HL-60 (cell line): ENCODE measurements around the gene MEA1.
A peak's percentile ranks its signal among the peaks of the same experiment; 100 is the strongest.

Experiments used
- DNase-seq, 2 experiments: peaks; one replicate each; pipeline ENCODE4 v3.0.0-alpha.2; 2010 to 2020; ENCODE audit warnings: low read depth in 1 of 2, low spot score in 1 of 2
- H3K27ac ChIP-seq: fragments of 250-450 bp; sonication (Bioruptor Pico); replicated peaks from 2 replicates; pipeline ENCODE4 v1.5.1; 2020; ENCODE audit warnings: mild to moderate bottlenecking, moderate library complexity
- H3K27me3 ChIP-seq: fragments of 250-450 bp; sonication (Bioruptor Pico); 2 replicates; pipeline ENCODE4 v1.5.1; 2021; ENCODE audit warnings: mild to moderate bottlenecking, moderate library complexity; ENCODE audit not compliant: insufficient read depth, poor library complexity, severe bottlenecking
- H3K4me3 ChIP-seq: replicated peaks from 2 replicates; pipeline ENCODE4 v1.5.1; 2011; ENCODE audit warnings: mild to moderate bottlenecking, control low read depth, low read length; ENCODE audit not compliant: insufficient read depth
- GABPA ChIP-seq: IDR thresholded peaks from 2 replicates; pipeline ENCODE4 v1.6.1; 2012; ENCODE audit warnings: low read depth
- POLR2AphosphoS5 ChIP-seq: IDR thresholded peaks from 2 replicates; pipeline ENCODE4 v1.6.1; 2012; ENCODE audit warnings: low read depth
- SPI1 ChIP-seq: IDR thresholded peaks from 2 replicates; pipeline ENCODE4 v1.6.1; 2012; ENCODE audit warnings: low read depth, mild to moderate bottlenecking, borderline replicate concordance
- TF ChIP-seq, protein P1 (sequence below): IDR thresholded peaks from 2 replicates; pipeline ENCODE4 v1.6.1; 2012; ENCODE audit warnings: low read depth; ENCODE audit not compliant: insufficient replicate concordance
- TF ChIP-seq, protein P2 (sequence below): IDR thresholded peaks from one replicate; pipeline ENCODE4 v1.5.1; 2011; ENCODE audit warnings: low read length, control low read depth, inconsistent platforms; ENCODE audit not compliant: insufficient read depth

The MEA1 gene

DNA sequence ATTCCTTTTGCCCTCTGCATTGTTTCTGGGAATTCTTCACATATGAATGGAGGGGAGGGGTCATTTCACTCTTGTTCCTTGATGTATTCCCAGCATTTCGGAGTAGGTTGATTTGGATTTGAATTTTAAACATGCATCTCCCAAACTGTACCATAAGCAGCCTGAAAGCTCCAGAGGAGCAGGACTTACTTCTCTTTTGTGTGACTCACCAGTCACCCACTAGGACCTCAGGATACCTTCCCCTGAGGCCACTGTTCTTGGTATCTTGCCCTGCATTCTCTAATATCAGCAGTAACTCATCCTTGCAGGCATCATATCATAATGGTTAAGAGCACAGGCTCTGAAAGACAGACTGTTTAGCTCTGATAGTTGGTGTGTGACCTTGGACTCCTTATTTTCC, 44.8 kb upstream of the MEA1 start:
- H3K27ac ChIP-seq = peak overlapping the region; percentile 86
- peak in 1 of 2 experiments; percentile 16 for DNase-seq
- TF ChIP-seq POLR2AphosphoS5 (no peak), SPI1 (no peak)
- TF ChIP-seq, protein P1, sequence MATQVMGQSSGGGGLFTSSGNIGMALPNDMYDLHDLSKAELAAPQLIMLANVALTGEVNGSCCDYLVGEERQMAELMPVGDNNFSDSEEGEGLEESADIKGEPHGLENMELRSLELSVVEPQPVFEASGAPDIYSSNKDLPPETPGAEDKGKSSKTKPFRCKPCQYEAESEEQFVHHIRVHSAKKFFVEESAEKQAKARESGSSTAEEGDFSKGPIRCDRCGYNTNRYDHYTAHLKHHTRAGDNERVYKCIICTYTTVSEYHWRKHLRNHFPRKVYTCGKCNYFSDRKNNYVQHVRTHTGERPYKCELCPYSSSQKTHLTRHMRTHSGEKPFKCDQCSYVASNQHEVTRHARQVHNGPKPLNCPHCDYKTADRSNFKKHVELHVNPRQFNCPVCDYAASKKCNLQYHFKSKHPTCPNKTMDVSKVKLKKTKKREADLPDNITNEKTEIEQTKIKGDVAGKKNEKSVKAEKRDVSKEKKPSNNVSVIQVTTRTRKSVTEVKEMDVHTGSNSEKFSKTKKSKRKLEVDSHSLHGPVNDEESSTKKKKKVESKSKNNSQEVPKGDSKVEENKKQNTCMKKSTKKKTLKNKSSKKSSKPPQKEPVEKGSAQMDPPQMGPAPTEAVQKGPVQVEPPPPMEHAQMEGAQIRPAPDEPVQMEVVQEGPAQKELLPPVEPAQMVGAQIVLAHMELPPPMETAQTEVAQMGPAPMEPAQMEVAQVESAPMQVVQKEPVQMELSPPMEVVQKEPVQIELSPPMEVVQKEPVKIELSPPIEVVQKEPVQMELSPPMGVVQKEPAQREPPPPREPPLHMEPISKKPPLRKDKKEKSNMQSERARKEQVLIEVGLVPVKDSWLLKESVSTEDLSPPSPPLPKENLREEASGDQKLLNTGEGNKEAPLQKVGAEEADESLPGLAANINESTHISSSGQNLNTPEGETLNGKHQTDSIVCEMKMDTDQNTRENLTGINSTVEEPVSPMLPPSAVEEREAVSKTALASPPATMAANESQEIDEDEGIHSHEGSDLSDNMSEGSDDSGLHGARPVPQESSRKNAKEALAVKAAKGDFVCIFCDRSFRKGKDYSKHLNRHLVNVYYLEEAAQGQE = no peak
- TF ChIP-seq, protein P2, sequence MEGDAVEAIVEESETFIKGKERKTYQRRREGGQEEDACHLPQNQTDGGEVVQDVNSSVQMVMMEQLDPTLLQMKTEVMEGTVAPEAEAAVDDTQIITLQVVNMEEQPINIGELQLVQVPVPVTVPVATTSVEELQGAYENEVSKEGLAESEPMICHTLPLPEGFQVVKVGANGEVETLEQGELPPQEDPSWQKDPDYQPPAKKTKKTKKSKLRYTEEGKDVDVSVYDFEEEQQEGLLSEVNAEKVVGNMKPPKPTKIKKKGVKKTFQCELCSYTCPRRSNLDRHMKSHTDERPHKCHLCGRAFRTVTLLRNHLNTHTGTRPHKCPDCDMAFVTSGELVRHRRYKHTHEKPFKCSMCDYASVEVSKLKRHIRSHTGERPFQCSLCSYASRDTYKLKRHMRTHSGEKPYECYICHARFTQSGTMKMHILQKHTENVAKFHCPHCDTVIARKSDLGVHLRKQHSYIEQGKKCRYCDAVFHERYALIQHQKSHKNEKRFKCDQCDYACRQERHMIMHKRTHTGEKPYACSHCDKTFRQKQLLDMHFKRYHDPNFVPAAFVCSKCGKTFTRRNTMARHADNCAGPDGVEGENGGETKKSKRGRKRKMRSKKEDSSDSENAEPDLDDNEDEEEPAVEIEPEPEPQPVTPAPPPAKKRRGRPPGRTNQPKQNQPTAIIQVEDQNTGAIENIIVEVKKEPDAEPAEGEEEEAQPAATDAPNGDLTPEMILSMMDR = no peak
- peak overlapping the region; percentile 99 for H3K4me3 ChIP-seq
- H3K27me3 ChIP-seq = no peaks in the 10 kb centered on the region

DNA sequence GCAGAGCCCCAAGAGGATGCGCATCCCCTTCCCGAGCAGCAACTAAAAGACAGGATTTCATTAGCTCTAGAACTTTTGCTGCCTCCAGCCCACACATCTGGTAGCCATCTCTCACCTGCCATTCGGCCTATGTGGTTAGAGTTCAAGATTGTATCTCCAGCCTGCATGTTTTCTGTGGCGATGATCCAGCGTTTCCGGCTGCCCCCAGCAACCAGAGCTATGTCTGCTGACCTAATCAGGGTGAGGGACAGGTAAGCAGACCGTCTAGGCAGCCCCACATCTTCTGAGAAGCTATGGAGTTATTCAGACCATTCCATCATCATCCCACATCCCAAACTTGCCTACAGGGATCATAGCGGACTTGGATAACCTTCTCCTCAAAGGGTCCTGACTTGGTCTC, 42.2 kb upstream of the MEA1 start:
- H3K27me3 ChIP-seq = no peaks in the 10 kb centered on the region
- no peak for DNase-seq
- no peak overlapping the region for H3K27ac ChIP-seq
- no peak for TF ChIP-seq POLR2AphosphoS5
- no peak for TF ChIP-seq GABPA
- TF ChIP-seq SPI1 = no peak
- TF ChIP-seq, protein P2 = no peak
- TF ChIP-seq, protein P1 = no peak
- H3K4me3 ChIP-seq = no peak overlapping the region

DNA sequence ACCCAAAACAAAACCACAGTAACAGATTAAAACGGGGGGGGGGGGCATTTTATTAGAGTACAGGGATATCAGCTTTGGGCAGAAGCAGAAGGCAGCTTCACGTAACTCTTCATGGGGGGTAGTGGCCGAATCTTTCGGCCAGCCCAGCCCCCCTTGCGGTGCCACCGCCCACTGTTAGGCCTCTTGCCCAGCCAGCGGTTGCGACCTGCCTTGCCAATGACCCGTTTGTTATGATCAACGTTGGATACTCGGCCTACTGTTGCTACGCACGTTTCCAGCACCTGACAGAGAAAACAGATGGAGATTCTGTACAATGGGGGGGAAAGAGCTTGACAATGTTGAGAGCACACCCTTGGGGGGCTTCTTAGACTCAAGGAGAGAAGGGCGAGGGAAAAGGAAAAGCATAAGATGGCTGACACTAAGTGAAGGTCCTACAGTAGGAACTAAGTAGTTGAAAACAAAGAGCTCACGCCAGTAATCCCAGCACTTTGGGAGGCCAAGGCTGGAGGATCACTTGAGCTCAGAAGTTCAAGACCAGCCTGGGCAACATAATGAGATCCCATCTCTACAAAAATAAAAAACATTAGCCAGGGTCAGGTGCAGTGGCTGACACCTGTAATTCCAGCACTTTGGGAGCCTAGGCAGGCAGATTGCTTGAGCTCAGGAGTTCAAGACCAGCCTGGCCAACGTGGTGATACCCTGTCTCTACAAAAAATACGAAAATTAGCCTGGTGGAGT, 40.6 kb upstream of the MEA1 start:
- Histone ChIP-seq H3K4me3 (peak overlapping the region; percentile 66), H3K27me3 (no peaks in the 10 kb centered on the region), H3K27ac (peak overlapping the region; percentile 91)
- DNase-seq = no peak
- TF ChIP-seq, protein P2 = no peak
- TF ChIP-seq SPI1 (no peak), POLR2AphosphoS5 (no peak), GABPA (no peak)
- TF ChIP-seq, protein P1 = no peak
